IMR-90 (cell line): Measurements from ENCODE around the gene TTC21A. TPM values are rescaled to one million over a fixed set of nuclear protein-coding genes. Genes with fewer than 3 reads are reported as not detected.
A peak's percentile ranks its signal among the peaks of the same experiment; 100 is the strongest.

Experiments used
- ATAC-seq: fragments of 200-7000 bp; cut with Tn5 transposase; 2 replicates; pipeline ENCODE4 v1.9.1; 2020; ENCODE audit warnings: low read depth, mild to moderate bottlenecking, moderate library complexity
- BruUV-seq: library from RNA; stranded (reverse); fragments of 400-500 nt; replicated peaks from 2 replicates; lab custom pipeline; 2021; lab: Mats Ljungman, UMichigan
- CTCF ChIA-PET: fragments of 300-600 bp; formaldehyde crosslinking; extraction: SDS; loops from one replicate; lab custom pipeline; 2021; ENCODE audit warnings: antibody characterized with exemption; lab: Yijun Ruan, JAX
- POLR2A ChIA-PET: fragments of 300-600 bp; sonication (Branson Sonifier 250); formaldehyde crosslinking; loops from one replicate; lab custom pipeline; 2022; ENCODE audit warnings: antibody characterized with exemption; ENCODE audit not compliant: unreplicated experiment; lab: Charles Lee
- DNase-seq: peaks from one replicate; pipeline ENCODE4 v3.0.0; 2013
- H2AFZ ChIP-seq: replicated peaks from 2 replicates; pipeline ENCODE3; 2013; ENCODE audit warnings: low read length, mild to moderate bottlenecking; ENCODE audit not compliant: poor library complexity
- H2AK5ac ChIP-seq: 2 replicates; pipeline ENCODE4 v1.6.1; 2013; ENCODE audit warnings: low read depth, low read length, inconsistent platforms
- H2AK9ac ChIP-seq: replicated peaks from 2 replicates; pipeline ENCODE3; 2013; ENCODE audit warnings: mild to moderate bottlenecking, low read depth, low read length, moderate library complexity; ENCODE audit not compliant: poor library complexity
- H2BK120ac ChIP-seq: 2 replicates; pipeline ENCODE4 v1.6.1; 2013; ENCODE audit warnings: low read depth, low read length, inconsistent platforms
- H2BK15ac ChIP-seq: 3 replicates; pipeline ENCODE4 v1.6.1; 2013; ENCODE audit warnings: low read depth, low read length, inconsistent platforms
- H2BK20ac ChIP-seq: 2 replicates; pipeline ENCODE4 v1.6.1; 2013; ENCODE audit warnings: low read depth, mild to moderate bottlenecking, inconsistent platforms, low read length, moderate library complexity
- H2BK5ac ChIP-seq: 2 replicates; pipeline ENCODE4 v1.6.1; 2013; ENCODE audit warnings: mild to moderate bottlenecking, low read depth, low read length, inconsistent platforms; ENCODE audit not compliant: poor library complexity, severe bottlenecking
- H3K14ac ChIP-seq: replicated peaks from 2 replicates; pipeline ENCODE4 v1.6.1; 2013; ENCODE audit warnings: low read depth, low read length, inconsistent platforms
- H3K18ac ChIP-seq: 2 replicates; pipeline ENCODE4 v1.6.1; 2013; ENCODE audit warnings: low read depth, low read length, control low read depth
- H3K23ac ChIP-seq: 2 replicates; pipeline ENCODE4 v1.6.1; 2013; ENCODE audit warnings: low read depth, low read length, inconsistent platforms
- H3K27ac ChIP-seq: 2 replicates; pipeline ENCODE4 v1.5.1; 2013; ENCODE audit warnings: mild to moderate bottlenecking, control low read depth, low read length; ENCODE audit not compliant: insufficient read depth
- H3K27me3 ChIP-seq: 2 replicates; pipeline ENCODE4 v1.6.1; 2013; ENCODE audit warnings: low read length; ENCODE audit not compliant: control insufficient read depth, insufficient read depth
- H3K36me3 ChIP-seq: 2 replicates; pipeline ENCODE4 v1.6.1; 2013; ENCODE audit warnings: low read length, mixed read lengths; ENCODE audit not compliant: control insufficient read depth, insufficient read depth
- H3K4ac ChIP-seq: 2 replicates; pipeline ENCODE4 v1.6.1; 2013; ENCODE audit warnings: low read depth, low read length, inconsistent platforms
- H3K4me1 ChIP-seq: 2 replicates; pipeline ENCODE4 v1.6.1; 2013; ENCODE audit warnings: low read length, mixed read lengths; ENCODE audit not compliant: control insufficient read depth, insufficient read depth
- H3K4me2 ChIP-seq: 2 replicates; pipeline ENCODE4 v1.6.1; 2013; ENCODE audit warnings: low read depth, mild to moderate bottlenecking, control low read depth, low read length, moderate library complexity
- H3K4me3 ChIP-seq: 2 replicates; pipeline ENCODE4 v1.5.1; 2013; ENCODE audit warnings: low read depth, mild to moderate bottlenecking, control low read depth, low read length, moderate library complexity; ENCODE audit not compliant: insufficient read depth
- H3K56ac ChIP-seq: 2 replicates; pipeline ENCODE4 v1.6.1; 2013; ENCODE audit warnings: low read length, inconsistent platforms; ENCODE audit not compliant: insufficient read depth; ENCODE audit errors: extremely low read depth
- H3K79me1 ChIP-seq, 2 experiments: 2 replicates each; pipeline ENCODE4 v1.6.1; 2013; ENCODE audit warnings: low read length in 2 of 2, inconsistent platforms in 1 of 2, low read depth in 1 of 2
- H3K9ac ChIP-seq: 2 replicates; pipeline ENCODE4 v1.6.1; 2013; ENCODE audit warnings: low read depth, low read length, control low read depth
- H3K9me1 ChIP-seq: 2 replicates; pipeline ENCODE4 v1.6.1; 2013; ENCODE audit warnings: low read length, inconsistent platforms; ENCODE audit not compliant: insufficient read depth
- H3K9me3 ChIP-seq: 2 replicates; pipeline ENCODE4 v1.6.1; 2013; ENCODE audit warnings: low read length; ENCODE audit not compliant: control insufficient read depth, insufficient read depth
- H4K20me1 ChIP-seq: 2 replicates; pipeline ENCODE4 v1.6.1; 2013; ENCODE audit warnings: low read length, inconsistent platforms; ENCODE audit not compliant: insufficient read depth
- H4K5ac ChIP-seq: 2 replicates; pipeline ENCODE4 v1.6.1; 2013; ENCODE audit warnings: mild to moderate bottlenecking, low read depth, low read length, control low read depth
- H4K8ac ChIP-seq, 2 experiments: 2 replicates each; pipeline ENCODE4 v1.6.1; 2013; ENCODE audit warnings: low read depth in 2 of 2, low read length in 2 of 2, control low read depth in 1 of 2, inconsistent platforms in 1 of 2
- H4K91ac ChIP-seq: 2 replicates; pipeline ENCODE4 v1.6.1; 2013; ENCODE audit warnings: low read depth, low read length, inconsistent platforms; ENCODE audit not compliant: insufficient read depth
- ELK1 ChIP-seq: fragments of 150-350 bp; IDR thresholded peaks from 2 replicates; pipeline ENCODE4 v1.6.1; 2016; ENCODE audit warnings: low read depth, mild to moderate bottlenecking, low read length, moderate library complexity, borderline replicate concordance
- MAFK ChIP-seq: IDR thresholded peaks from 2 replicates; pipeline ENCODE4 v1.6.1; 2012; ENCODE audit warnings: low read depth, low read length, improper control_type of control experiment
- MAZ ChIP-seq: IDR thresholded peaks from 2 replicates; pipeline ENCODE4 v1.6.1; 2012; ENCODE audit warnings: low read depth, mild to moderate bottlenecking, low read length, improper control_type of control experiment, moderate library complexity, borderline replicate concordance
- NFE2L2 ChIP-seq: fragments of 150-350 bp; IDR thresholded peaks from 2 replicates; pipeline ENCODE4 v1.6.1; 2016; ENCODE audit warnings: low read depth, mild to moderate bottlenecking, low read length
- RAD21 ChIP-seq: IDR thresholded peaks from 2 replicates; pipeline ENCODE4 v1.6.1; 2012; ENCODE audit warnings: low read length, improper control_type of control experiment
- WGBS, 2 experiments: methylation state at CpG; one replicate each; pipeline versions ENCODE4 v1.1.5 to v1.1.7; 2013; ENCODE audit warnings: missing lambda C conversion rate in 2 of 2; ENCODE audit not compliant: insufficient read length in 1 of 2; ENCODE audit errors: extremely low coverage in 2 of 2; 5-methylcytosine and 5-hydroxymethylcytosine counted together
- dilution Hi-C: fragments of 300-500 bp; cut with HindIII; formaldehyde crosslinking; loops from one replicate; pipeline ENCODE4 v1.14.3; 2018; ENCODE audit warnings: low sequenced_read_pairs; ENCODE audit not compliant: unreplicated experiment
- in situ Hi-C: fragments of 300-500 bp; cut with MboI; formaldehyde crosslinking; loops from 3 replicates; pipeline ENCODE4 v1.14.3; 2019; ENCODE audit warnings: low sequenced_read_pairs, inconsistent platforms, mixed read lengths
- intact Hi-C: fragments of 100-400 bp; cut with micrococcal nuclease; formaldehyde crosslinking; loops from 2 replicates; pipeline ENCODE4 v1.10.0; 2022
- polyA plus RNA-seq, 3 experiments: library from polyadenylated mRNA; depleted of rRNA; stranded (reverse); fragments of >200 nt; gene quantifications; 2 replicates each; pipeline ENCODE4 v1.2.3, GENCODE V29; 2012; ENCODE audit warnings: low replicate concordance in 1 of 3
- total RNA-seq: library from RNA; depleted of rRNA; stranded (reverse); fragments of >200 nt; gene quantifications from 2 replicates; pipeline ENCODE4 v1.2.3, GENCODE V29; 2012

TTC21A gene
- total and polyA plus RNA-seq, 2 of the 4 experiments (the other 2 are of a cell fraction) = 0.90 to 1.8 TPM

DNA sequence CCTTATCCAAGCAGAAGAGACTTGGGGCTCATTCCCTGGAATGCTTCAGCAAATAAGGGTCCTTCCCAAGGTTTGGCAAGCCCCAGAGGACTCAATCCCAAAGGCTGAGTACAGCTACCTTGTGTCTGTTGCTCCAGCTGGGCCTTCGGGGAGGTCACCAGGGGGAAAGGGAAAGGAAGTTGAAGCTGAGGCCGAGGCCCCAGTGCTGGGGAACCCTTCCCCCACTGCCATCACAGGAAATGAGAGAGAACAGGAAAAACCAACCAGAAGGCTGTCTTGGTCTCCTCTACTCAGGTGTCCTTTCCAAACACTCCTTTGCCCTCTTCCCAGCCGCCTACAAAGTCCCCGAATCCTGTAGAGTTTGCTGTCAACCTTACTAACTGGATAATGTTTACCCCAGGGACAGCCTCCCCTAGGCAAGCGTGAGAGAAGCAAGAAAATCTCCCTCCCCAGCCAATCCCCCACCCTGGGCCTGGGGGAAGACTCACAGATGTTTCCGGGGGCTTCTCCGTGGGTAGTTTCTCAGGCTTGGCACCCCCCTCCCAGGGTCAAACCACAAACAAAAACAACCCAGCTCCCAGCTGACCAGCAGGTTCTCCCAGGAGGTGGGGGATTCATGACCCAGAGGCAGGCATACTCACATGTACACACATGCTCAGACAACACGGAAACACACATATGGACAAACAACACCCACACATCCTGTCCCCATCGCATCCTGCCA, 40.4 kb downstream of the TTC21A start:
- peak overlapping the region; percentile 89 for H2AFZ ChIP-seq
- in situ Hi-C loops = no loop called here
- H4K8ac ChIP-seq = peak overlapping the region; percentile 35 to 82
- H3K27ac ChIP-seq = peak overlapping the region; percentile 82
- H3K9me3 ChIP-seq = no peaks in the 10 kb centered on the region
- peak overlapping the region; percentile 88; the same call in 2 of the 3 replicates for H2BK15ac ChIP-seq
- H2BK20ac ChIP-seq = peak overlapping the region; percentile 91
- peaks cover 6 to 88% of the 10 kb centered on the region in 2 experiments; a peak in 3 of 4 replicates for H3K79me1 ChIP-seq
- H2AK5ac ChIP-seq = peak overlapping the region; percentile 97
- ChIA-PET POLR2A (no interaction called here), CTCF (interaction anchor here (0.9 kb wide), 1 partner anchor 140 kb away, joined by 3 read pairs; no protein-coding TSS in a partner anchor)
- H4K20me1 ChIP-seq = peaks cover 94% of the 10 kb centered on the region
- no peak for TF ChIP-seq NFE2L2
- peak; percentile 38; the same call in 1 of the 2 replicates for TF ChIP-seq MAZ
- no peak for TF ChIP-seq ELK1
- TF ChIP-seq MAFK = no peak
- no peak for TF ChIP-seq RAD21
- peak overlapping the region; percentile 96 for H3K4ac ChIP-seq
- ATAC-seq = no peak; the same call in 1 of the 2 replicates
- H4K5ac ChIP-seq = peak overlapping the region; percentile 44
- H2BK5ac ChIP-seq = peak overlapping the region; percentile 91
- H3K23ac ChIP-seq = peak overlapping the region; percentile 98
- peak overlapping the region; percentile 93 for H4K91ac ChIP-seq
- no peak overlapping the region for H3K4me3 ChIP-seq
- H3K4me1 ChIP-seq = peaks cover 49% of the 10 kb centered on the region
- H3K9ac ChIP-seq = peak overlapping the region; percentile 43
- peak overlapping the region; percentile 56 for H3K4me2 ChIP-seq
- no peaks in the 10 kb centered on the region for H3K27me3 ChIP-seq
- H2BK120ac ChIP-seq = peak overlapping the region; percentile 91
- dilution Hi-C loops = no loop called here
- peak overlapping the region; percentile 68 for H3K56ac ChIP-seq
- intact Hi-C loops = no loop called here
- no CpG with 5 or more reads among the region's 9 CpGs for WGBS, 2 experiments
- peak; percentile 75 for DNase-seq
- peak overlapping the region; percentile 75 for H3K14ac ChIP-seq
- peaks cover 38% of the 10 kb centered on the region for H3K9me1 ChIP-seq
- no TSS peak for BruUV-seq
- peak overlapping the region; percentile 74 for H2AK9ac ChIP-seq
- peak overlapping the region; percentile 58 for H3K18ac ChIP-seq
- H3K36me3 ChIP-seq = peaks cover 24% of the 10 kb centered on the region
